Calu3 (cell line): ENCODE measurements around the gene CDH4. TPM values are rescaled to one million over a fixed set of nuclear protein-coding genes. Genes with fewer than 3 reads are reported as not detected.
"Not testable (repeated sequence)": the region's sequence is repeated elsewhere in the genome, so short reads cannot be mapped to it uniquely, and the experiment has no call there.

Experiments
- BruUV-seq: library from RNA; stranded (reverse); fragments of 400-500 nt; replicated peaks from 2 replicates; lab custom pipeline; 2021; lab: Mats Ljungman, UMichigan
- CTCF ChIA-PET: fragments of 300-600 bp; sonication (Branson Sonifier 250); formaldehyde crosslinking; loops from one replicate; lab custom pipeline; 2022; ENCODE audit warnings: antibody characterized with exemption; lab: Charles Lee
- DNase-seq: peaks from one replicate; pipeline ENCODE4 v3.0.0; 2022
- H3K27ac Mint-ChIP-seq: one replicate; pipeline ENCODE4 v1.8.0; 2022; ENCODE audit warnings: mixed read lengths; ENCODE audit not compliant: unreplicated experiment
- H3K27me3 Mint-ChIP-seq: one replicate; pipeline ENCODE4 v1.8.0; 2022; ENCODE audit warnings: mixed read lengths; ENCODE audit not compliant: unreplicated experiment
- H3K36me3 Mint-ChIP-seq: one replicate; pipeline ENCODE4 v1.8.0; 2022; ENCODE audit warnings: mild to moderate bottlenecking, moderate library complexity, mixed read lengths; ENCODE audit not compliant: insufficient read depth, unreplicated experiment
- H3K4me1 Mint-ChIP-seq: one replicate; pipeline ENCODE4 v1.8.0; 2022; ENCODE audit warnings: mild to moderate bottlenecking, low read depth, mixed read lengths; ENCODE audit not compliant: unreplicated experiment
- H3K4me3 Mint-ChIP-seq: one replicate; pipeline ENCODE4 v1.8.0; 2022; ENCODE audit warnings: mild to moderate bottlenecking, low read depth, moderate library complexity, mixed read lengths; ENCODE audit not compliant: unreplicated experiment
- H3K9me3 Mint-ChIP-seq: one replicate; pipeline ENCODE4 v1.8.0; 2022; ENCODE audit warnings: low read depth, mixed read lengths; ENCODE audit not compliant: unreplicated experiment
- intact Hi-C: fragments of 100-400 bp; cut with micrococcal nuclease; formaldehyde crosslinking; loops from one replicate; pipeline ENCODE4 v1.10.0; 2022; ENCODE audit not compliant: unreplicated experiment
- total RNA-seq: library from RNA; stranded (reverse); gene quantifications from 2 replicates; pipeline ENCODE4 v1.2.3, GENCODE V29; 2022
- TF ChIP-seq, protein P1 (sequence below): fragments of 200-600 bp; IDR thresholded peaks from one replicate; pipeline ENCODE4 v1.8.0; 2022; ENCODE audit warnings: antibody characterized with exemption; ENCODE audit not compliant: unreplicated experiment

The CDH4 gene
- total RNA-seq, 1 experiment from 2014 or later, result not detected

DNA sequence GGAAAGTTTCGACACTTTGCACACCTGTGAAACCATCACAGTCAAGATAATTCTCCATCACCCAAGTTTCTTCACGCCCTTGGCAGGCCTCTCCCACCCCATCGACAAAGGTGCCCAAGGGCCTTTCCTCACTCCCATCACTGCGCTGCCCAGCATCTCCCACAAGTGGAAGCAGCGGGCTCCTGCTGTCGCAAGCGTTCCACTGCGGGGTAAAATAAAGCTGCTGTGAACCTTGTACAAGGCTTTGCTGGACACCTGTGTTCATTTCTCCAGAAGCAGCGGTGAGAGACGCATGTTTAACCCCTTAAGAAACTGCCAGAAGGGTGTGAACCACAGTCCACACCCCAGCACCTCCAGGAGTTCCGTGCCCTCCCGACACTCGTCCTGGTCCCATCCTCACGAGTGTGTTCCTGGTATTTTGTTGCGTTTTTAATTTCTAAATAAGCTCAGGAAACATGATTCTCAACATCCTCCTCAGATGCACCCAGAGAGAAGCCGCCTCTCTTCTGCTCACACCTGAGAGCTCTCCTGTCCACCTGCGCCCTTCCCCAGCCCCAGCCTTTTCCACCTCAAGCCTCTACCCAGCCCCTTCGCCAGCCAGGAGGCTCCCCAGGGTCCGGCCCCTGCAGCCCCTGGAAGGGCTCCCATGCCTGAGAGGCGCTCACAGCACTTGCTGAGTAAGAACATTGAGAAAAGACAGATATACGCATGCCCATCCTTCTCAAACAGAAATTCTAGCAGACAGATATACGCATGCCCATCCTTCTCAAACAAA, 716.2 kb downstream of the CDH4 start:
- H3K27me3 Mint-ChIP-seq, result no peaks in the 10 kb centered on the region
- no peak overlapping the region for H3K27ac Mint-ChIP-seq
- no TSS peak for BruUV-seq
- peaks cover 24% of the 10 kb centered on the region for H3K36me3 Mint-ChIP-seq
- H3K4me3 Mint-ChIP-seq, result no peak overlapping the region
- CTCF ChIA-PET, result no interaction called here
- DNase-seq, result no peak
- TF ChIP-seq, protein P1, sequence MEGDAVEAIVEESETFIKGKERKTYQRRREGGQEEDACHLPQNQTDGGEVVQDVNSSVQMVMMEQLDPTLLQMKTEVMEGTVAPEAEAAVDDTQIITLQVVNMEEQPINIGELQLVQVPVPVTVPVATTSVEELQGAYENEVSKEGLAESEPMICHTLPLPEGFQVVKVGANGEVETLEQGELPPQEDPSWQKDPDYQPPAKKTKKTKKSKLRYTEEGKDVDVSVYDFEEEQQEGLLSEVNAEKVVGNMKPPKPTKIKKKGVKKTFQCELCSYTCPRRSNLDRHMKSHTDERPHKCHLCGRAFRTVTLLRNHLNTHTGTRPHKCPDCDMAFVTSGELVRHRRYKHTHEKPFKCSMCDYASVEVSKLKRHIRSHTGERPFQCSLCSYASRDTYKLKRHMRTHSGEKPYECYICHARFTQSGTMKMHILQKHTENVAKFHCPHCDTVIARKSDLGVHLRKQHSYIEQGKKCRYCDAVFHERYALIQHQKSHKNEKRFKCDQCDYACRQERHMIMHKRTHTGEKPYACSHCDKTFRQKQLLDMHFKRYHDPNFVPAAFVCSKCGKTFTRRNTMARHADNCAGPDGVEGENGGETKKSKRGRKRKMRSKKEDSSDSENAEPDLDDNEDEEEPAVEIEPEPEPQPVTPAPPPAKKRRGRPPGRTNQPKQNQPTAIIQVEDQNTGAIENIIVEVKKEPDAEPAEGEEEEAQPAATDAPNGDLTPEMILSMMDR, result no peak
- intact Hi-C loops, result no loop called here
- no peaks in the 10 kb centered on the region for H3K9me3 Mint-ChIP-seq
- H3K4me1 Mint-ChIP-seq, result no peaks in the 10 kb centered on the region

- Mint-ChIP-seq H3K9me3 (no peaks in the 10 kb centered on the region), H3K27ac (no peak overlapping the region), H3K36me3 (peaks cover 31% of the 10 kb centered on the region), H3K4me1 (no peaks in the 10 kb centered on the region), H3K27me3 (no peaks in the 10 kb centered on the region), H3K4me3 (no peak overlapping the region)
- no peak for DNase-seq
- intact Hi-C loops, result no loop called here
- CTCF ChIA-PET, result interaction anchor here (0.6 kb wide), 1 partner anchor 1968 kb away, joined by 4 read pairs; no protein-coding TSS in a partner anchor
- TF ChIP-seq, protein P1, result no peak
- BruUV-seq, result no TSS peak
Measured at GRCh38 chr20:61968932-61969331, 716.9 kb downstream of the CDH4 start.

DNA sequence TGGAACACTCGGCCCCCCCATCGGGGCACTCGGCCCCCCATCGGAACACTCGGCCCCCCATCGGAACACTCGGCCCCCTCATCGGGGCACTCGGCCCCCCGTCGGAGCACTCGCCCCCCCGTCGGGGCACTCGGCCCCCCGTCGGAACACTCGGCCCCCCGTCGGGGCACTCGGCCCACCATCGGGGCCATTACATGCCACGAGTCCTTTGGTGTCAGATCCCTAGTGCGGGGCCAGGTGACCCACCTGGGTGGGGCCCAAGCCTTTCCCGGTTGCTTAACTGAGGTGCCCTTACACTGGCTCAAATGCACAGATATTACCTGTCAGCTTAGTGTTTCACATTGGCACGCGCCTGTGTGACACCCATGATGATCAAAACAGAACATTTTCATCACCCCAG, 717.7 kb downstream of the CDH4 start:
- BruUV-seq, result no TSS peak
- H3K4me1 Mint-ChIP-seq, result no peaks in the 10 kb centered on the region
- CTCF ChIA-PET, result no interaction called here
- no peaks in the 10 kb centered on the region for H3K9me3 Mint-ChIP-seq
- intact Hi-C loops, result no loop called here
- no peak overlapping the region for H3K4me3 Mint-ChIP-seq
- TF ChIP-seq, protein P1, result no peak
- no peak for DNase-seq
- H3K27me3 Mint-ChIP-seq, result no peaks in the 10 kb centered on the region
- H3K27ac Mint-ChIP-seq, result no peak overlapping the region
- peaks cover 38% of the 10 kb centered on the region for H3K36me3 Mint-ChIP-seq

DNA sequence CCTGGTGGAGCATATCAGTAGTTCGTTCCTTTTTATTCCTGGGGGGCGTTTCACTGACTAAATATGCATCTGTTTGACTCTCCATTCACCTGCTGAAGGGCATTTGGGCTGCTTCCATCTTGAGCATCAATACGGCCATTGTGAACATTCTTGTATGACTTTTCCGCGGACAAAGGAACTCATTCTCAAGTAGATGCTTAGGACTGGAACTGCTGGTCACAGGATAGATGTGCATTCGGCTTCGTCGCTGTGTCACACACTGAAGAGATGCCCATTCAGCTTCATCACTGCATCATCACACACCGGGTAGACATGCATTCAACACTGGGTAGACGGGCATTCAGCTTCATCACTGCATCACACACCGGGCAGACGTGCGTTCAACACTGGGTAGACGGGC, 718.3 kb downstream of the CDH4 start:
- DNase-seq, result no peak
- no peaks in the 10 kb centered on the region for H3K27me3 Mint-ChIP-seq
- H3K9me3 Mint-ChIP-seq, result no peaks in the 10 kb centered on the region
- CTCF ChIA-PET, result no interaction called here
- TF ChIP-seq, protein P1, result no peak
- intact Hi-C loops, result no loop called here
- H3K4me3 Mint-ChIP-seq, result no peak overlapping the region
- no TSS peak for BruUV-seq
- H3K4me1 Mint-ChIP-seq, result no peaks in the 10 kb centered on the region
- H3K27ac Mint-ChIP-seq, result no peak overlapping the region
- peaks cover 42% of the 10 kb centered on the region for H3K36me3 Mint-ChIP-seq

DNA sequence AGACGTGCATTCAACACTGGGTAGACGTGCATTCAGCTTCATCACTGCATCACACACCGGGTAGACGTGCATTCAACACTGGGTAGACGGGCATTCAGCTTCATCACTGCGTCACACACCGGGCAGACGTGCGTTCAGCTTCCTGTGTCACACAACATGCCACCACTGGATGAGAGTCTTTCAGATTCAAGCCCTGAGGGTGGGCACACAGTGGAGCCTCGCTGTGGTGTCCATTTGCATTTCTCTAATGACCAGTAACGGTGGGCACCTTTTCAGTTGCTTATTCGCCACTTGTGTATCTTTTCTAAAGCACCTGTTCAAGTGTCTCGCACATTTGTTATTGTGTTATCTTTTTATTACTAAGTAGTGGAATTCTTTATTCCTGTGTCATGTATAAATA, 719.5 kb downstream of the CDH4 start:
- H3K4me3 Mint-ChIP-seq, DNase-seq, H3K4me1 Mint-ChIP-seq, H3K27me3 Mint-ChIP-seq, BruUV-seq, CTCF ChIA-PET, H3K9me3 Mint-ChIP-seq, intact Hi-C loops, H3K27ac Mint-ChIP-seq: not testable (repeated sequence)
- peaks cover 44% of the 10 kb centered on the region for H3K36me3 Mint-ChIP-seq
